Spinal cord (tissue), 10 donors: ENCODE data around the gene HIBADH. TPM values are rescaled to one million over a fixed set of nuclear protein-coding genes. Genes with fewer than 3 reads are reported as not detected.
A peak's percentile ranks its signal among the peaks of the same experiment; 100 is the strongest.

Experiments
- DNase-seq, 6 donors: peaks; one replicate each; pipeline versions ENCODE4 v3.0.0 to v3.0.0-alpha.2; 2013 to 2015; ENCODE audit warnings: low spot score in 6 of 6, low read depth in 4 of 6
- H3K27ac ChIP-seq: one replicate; pipeline ENCODE4 v1.5.1; 2013; ENCODE audit warnings: low read depth, low read length, control low read depth
- H3K27me3 ChIP-seq: one replicate; pipeline ENCODE4 v1.6.1; 2013; ENCODE audit warnings: low read length; ENCODE audit not compliant: control insufficient read depth, insufficient read depth
- H3K36me3 ChIP-seq: one replicate; pipeline ENCODE4 v1.6.1; 2013; ENCODE audit warnings: low read length; ENCODE audit not compliant: control insufficient read depth, insufficient read depth
- H3K4me1 ChIP-seq: one replicate; pipeline ENCODE4 v1.6.1; 2013; ENCODE audit warnings: low read length; ENCODE audit not compliant: control insufficient read depth, insufficient read depth
- H3K4me3 ChIP-seq: one replicate; pipeline ENCODE4 v1.5.1; 2013; ENCODE audit warnings: low read depth, low read length, control low read depth
- H3K9me3 ChIP-seq: one replicate; pipeline ENCODE4 v1.6.1; 2013; ENCODE audit warnings: low read length; ENCODE audit not compliant: control insufficient read depth, insufficient read depth
- WGBS: methylation state at CpG from one replicate; pipeline ENCODE4 v1.1.5; 2013; ENCODE audit warnings: missing lambda C conversion rate; ENCODE audit not compliant: insufficient coverage; 5-methylcytosine and 5-hydroxymethylcytosine counted together
- long read RNA-seq, 4 donors: transcript quantifications; one replicate each; lab custom pipeline, GENCODE V29; 2026
- polyA plus RNA-seq, 2 donors: library from polyadenylated mRNA; unstranded; fragments of 120-200 nt; gene quantifications; one replicate each; pipeline ENCODE4 v1.2.1, GENCODE V29; 2013; ENCODE audit not compliant: insufficient read length in 2 of 2
- total RNA-seq, 2 donors: library from RNA; depleted of rRNA in 1 of 2; stranded (reverse); fragments of 120-200 nt in 1 of 2; fragments of >200 nt in 1 of 2; gene quantifications; one replicate each; pipeline versions ENCODE4 v1.2.3 to v1.2.4, GENCODE V29; 2013 to 2014
- donor health status: healthy.

Gene HIBADH
- total RNA-seq (10 to 100 TPM; 31.4 to 52.7 TPM), polyA plus RNA-seq (10 to 100 TPM; 27.2 to 29.0 TPM)
- long read RNA-seq, donor 1, transcript HIBADH-201 (8 exons, 1,990 nt): major isoform, 14 of 25 reads
- long read RNA-seq, donor 1, partial matches to known transcripts: 11 of 25 reads
- long read RNA-seq, donor 1, other reads (novel, unspliced or antisense): 0 of 25 reads
- long read RNA-seq, donor 2, partial matches to known transcripts: 0 of 3 reads
- long read RNA-seq, donor 2, other reads (novel, unspliced or antisense): 0 of 3 reads
- long read RNA-seq, donor 3, transcript HIBADH-201 (8 exons, 1,990 nt): major isoform, 8 of 9 reads
- long read RNA-seq, donor 3, partial matches to known transcripts: 0 of 9 reads
- long read RNA-seq, donor 3, other reads (novel, unspliced or antisense): 0 of 9 reads
- long read RNA-seq, donor 4, transcript HIBADH-201 (8 exons, 1,990 nt): major isoform, 15 of 38 reads
- long read RNA-seq, donor 4, partial matches to known transcripts: 20 of 38 reads
- long read RNA-seq, donor 4, other reads (novel, unspliced or antisense): 0 of 38 reads

DNA sequence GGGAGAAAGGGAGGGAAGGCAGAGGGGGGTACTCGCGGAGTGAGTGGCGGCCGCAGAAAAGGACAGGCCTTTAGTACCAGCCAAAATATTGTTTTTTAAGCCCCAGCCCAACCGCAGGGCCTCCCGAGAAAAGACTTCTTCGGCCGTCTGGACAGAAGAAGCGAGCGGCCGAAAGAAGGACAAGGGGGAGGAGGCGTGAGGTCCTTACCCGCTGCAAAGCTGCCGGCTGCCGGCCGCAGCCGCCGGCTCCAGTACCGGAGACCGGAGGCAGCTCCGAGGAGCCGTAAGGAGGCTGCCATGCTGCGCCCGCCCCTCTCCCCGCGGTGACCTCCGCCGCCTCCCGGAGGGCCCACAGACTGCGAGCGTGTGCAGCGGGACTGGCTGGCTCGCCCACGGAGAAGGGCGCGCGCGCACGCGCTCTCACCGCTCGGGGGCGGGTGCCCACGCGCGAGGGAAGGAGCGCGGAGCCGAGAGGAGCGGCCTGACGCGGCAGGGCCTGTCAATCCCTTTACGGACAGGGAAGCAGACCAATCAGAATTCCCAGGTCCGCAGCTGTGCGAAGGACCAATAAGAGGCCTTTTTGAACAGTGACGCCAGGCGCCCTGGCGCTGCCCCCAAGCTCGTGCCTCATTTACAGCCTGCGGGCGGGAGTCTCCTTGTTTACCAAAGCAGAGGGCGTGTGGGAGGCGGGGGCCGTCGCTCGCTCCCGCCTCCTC is at the start of gene HIBADH:
HIBADH (minus strand) TSS at position 394 of the 716 bp plus-strand sequence; CDS start at position 299, 95 bp downstream.
- Histone ChIP-seq H3K27ac (peak within 1 kb of the TSS; percentile 94), H3K36me3 (peaks cover 2% of the 10 kb centered on the region), H3K4me1 (peaks cover 17% of the 10 kb centered on the region), H3K27me3 (no peaks in the 10 kb centered on the region), H3K4me3 (peak within 1 kb of the TSS; percentile 95), H3K9me3 (no peaks in the 10 kb centered on the region)
- DNase-seq: peak; percentile 95 to 100 (median 98)
- 0% methylated on average over 67 of the region's 67 CpGs for WGBS

DNA sequence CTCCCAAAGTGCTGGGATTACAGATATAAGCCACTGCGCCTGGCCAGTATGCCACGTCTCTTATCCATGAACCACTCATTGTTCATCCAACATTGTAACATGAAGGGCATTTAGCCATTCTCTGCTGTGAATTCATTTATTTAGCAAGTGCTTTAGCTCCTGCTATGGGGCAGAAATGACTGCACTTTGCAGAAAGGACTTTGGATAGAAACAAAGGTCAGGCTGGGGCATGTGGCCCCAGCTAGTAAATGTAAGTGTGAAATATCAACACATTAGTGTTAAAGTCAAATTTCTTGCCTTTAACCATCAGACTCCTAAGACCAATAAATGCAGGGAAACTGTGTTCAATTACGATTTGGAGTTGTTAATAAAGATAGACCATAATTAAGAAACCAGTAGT is 49.5 kb upstream of the HIBADH start:
- H3K36me3 ChIP-seq: no peaks in the 10 kb centered on the region
- no peaks in the 10 kb centered on the region for H3K27me3 ChIP-seq
- H3K4me3 ChIP-seq: no peak overlapping the region
- H3K4me1 ChIP-seq: no peaks in the 10 kb centered on the region
- H3K27ac ChIP-seq: no peak overlapping the region
- DNase-seq: no peak
- WGBS: no CpG with 5 or more reads among the region's 3 CpGs
- no peaks in the 10 kb centered on the region for H3K9me3 ChIP-seq

DNA sequence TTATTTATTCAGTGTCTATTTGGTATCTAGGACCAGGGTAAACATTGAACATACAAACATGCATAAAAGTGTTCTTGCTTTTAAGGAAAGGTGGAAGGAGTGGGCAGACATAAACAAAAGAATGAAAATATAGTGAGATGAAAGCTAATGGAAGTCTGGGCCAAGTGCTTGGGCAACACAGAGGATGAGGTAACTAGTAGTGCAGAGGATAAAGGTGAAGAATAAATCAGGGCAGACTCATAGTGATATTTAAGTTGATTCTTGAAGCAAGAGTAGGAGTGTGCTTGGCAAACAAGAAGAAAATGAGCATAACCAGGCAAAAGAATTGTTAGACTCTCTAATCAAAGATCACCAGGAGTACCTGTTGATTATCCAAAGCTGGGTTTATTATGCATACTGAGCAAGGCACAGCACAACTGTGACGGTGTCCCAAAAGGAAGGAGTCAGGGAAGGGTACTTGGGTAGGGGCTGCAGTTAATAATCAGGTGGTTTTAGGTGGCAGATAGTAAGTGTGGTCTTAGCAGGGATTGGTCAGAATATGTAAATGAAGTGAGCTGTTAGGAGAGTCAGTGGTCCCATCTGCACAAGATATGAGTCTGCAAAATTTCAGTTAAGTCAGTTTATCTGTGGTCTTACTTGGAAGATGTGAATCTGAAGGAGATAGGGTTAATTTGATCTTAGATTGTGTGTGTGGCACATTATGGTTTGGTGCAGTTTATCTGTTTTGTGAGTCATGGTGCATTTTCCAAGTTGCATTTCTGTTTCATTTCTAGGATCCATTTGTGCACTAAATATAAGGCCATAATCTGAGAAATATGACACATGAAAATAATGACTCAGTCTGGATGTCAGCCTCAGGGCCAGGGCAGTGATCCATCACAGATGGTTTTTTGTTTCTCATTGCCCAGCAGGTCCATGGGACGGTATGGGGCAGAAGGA is 46.7 kb upstream of the HIBADH start:
- WGBS: 88% methylated on average over 2 of the region's 2 CpGs
- DNase-seq: no peak
- Histone ChIP-seq H3K4me3 (no peak overlapping the region), H3K27ac (no peak overlapping the region), H3K36me3 (no peaks in the 10 kb centered on the region), H3K27me3 (no peaks in the 10 kb centered on the region), H3K4me1 (no peaks in the 10 kb centered on the region), H3K9me3 (no peaks in the 10 kb centered on the region)

DNA sequence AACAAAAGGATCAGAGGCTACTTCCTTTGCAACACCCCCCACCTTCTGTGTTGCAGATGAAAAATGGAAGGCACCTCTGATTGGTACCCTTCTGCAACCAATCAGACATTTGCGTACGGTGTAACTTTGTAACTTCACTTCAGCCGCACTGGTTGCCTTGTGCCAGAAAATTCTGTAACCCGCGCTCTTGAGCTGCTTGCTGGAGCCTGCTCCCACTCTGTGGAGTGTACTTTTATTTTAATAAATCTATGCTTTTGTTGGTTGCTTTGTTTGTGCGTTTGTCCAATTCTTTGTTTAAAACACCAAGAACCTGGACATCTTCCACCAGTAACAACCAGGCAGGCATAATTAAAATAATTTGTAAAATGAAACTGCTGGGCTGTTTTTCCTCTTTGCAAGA is 45.8 kb upstream of the HIBADH start:
- WGBS: no CpG with 5 or more reads among the region's 6 CpGs
- no peak overlapping the region for H3K4me3 ChIP-seq
- H3K27ac ChIP-seq: no peak overlapping the region
- DNase-seq: no peak
- H3K9me3 ChIP-seq: no peaks in the 10 kb centered on the region
- no peaks in the 10 kb centered on the region for H3K27me3 ChIP-seq
- H3K36me3 ChIP-seq: no peaks in the 10 kb centered on the region
- H3K4me1 ChIP-seq: no peaks in the 10 kb centered on the region

DNA sequence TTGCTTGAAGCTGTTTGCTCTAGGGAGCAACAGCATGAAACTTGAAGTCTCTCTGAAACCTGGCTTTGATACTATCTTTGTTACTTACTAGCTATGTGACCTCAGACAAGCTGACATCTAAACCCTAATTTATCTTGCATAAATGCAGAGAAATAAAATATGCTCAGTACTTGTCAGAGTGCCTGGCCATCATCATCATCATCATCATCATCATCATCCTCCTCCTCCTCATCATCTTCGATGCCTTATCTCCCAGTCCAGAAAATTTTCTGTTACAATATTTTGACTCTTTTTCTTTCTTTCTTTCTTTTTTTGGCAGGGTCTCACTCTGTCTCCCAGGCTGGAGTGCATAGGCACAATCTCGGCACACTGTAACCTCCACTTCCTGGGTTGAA is 42.5 kb upstream of the HIBADH start:
- Histone ChIP-seq H3K4me3 (no peak overlapping the region), H3K27me3 (no peaks in the 10 kb centered on the region), H3K36me3 (no peaks in the 10 kb centered on the region), H3K9me3 (no peaks in the 10 kb centered on the region), H3K4me1 (no peaks in the 10 kb centered on the region), H3K27ac (no peak overlapping the region)
- DNase-seq: no peak
- WGBS: 100% methylated on average over 1 of the region's 2 CpGs

DNA sequence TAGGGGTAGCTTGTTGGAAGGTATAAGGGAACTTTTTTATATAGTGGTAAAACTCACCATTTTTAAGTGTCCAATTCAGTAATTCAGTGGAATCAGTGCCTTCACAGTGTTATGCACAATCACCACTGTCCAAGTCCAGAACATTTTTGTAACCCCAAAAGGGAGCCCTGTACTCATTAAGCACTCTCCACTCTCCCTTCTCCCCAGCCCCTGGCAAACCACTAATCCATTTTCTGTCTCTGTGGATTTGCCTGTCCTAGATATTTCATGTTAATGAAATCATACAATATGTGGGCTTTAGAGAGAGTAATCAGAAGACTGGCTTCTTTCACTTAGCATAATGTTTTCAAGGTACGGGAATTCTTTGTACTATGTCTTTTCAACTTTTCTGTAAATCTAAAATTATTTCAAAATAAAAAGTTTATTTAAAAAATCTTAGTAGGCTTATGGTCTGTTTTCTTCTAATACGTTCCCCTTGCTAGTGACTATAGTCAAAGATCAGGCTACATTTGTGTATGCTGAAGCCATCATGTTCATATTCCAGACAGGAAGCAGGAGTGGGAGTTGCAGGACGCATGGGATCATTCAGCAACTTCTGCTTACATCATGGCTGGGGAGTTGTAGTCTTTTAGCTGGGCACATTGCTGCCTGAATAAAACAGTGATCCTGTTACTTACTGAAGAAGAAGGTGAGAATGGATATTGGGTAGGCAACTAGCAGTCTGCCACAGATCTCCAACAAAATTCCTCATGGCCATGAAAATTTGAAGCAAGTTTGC is 41.9 kb upstream of the HIBADH start:
- WGBS: 83% methylated on average over 2 of the region's 3 CpGs
- no peak for DNase-seq

DNA sequence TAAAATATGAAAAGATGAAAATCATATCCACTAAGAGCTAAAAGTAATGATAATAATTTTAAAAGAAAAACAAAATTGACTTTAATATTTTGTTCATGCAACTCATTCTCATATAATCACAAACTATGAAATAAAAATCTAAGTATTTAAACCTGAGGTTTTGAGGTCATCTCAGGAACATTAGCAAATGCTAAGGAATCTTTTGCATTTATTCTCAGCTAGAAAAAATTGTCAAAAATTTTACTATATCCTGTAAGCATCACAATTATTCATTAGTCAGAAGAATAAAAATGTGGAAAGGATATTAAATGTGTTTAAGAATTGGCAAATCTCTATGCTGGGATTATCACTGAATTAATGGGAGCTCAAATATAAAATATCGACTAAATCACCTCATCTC is 40.5 kb upstream of the HIBADH start:
- Histone ChIP-seq H3K9me3 (no peaks in the 10 kb centered on the region), H3K4me1 (no peaks in the 10 kb centered on the region), H3K4me3 (no peak overlapping the region), H3K27ac (no peak overlapping the region), H3K27me3 (no peaks in the 10 kb centered on the region), H3K36me3 (no peaks in the 10 kb centered on the region)
- WGBS: no CpG with 5 or more reads among the region's 1 CpG
- DNase-seq: no peak

More for the DNA sequence above, 41.9 kb upstream of the HIBADH start:
- Histone ChIP-seq H3K4me3 (no peak overlapping the region), H3K9me3 (no peaks in the 10 kb centered on the region), H3K27ac (no peak overlapping the region), H3K27me3 (no peaks in the 10 kb centered on the region), H3K36me3 (no peaks in the 10 kb centered on the region), H3K4me1 (no peaks in the 10 kb centered on the region)

DNA sequence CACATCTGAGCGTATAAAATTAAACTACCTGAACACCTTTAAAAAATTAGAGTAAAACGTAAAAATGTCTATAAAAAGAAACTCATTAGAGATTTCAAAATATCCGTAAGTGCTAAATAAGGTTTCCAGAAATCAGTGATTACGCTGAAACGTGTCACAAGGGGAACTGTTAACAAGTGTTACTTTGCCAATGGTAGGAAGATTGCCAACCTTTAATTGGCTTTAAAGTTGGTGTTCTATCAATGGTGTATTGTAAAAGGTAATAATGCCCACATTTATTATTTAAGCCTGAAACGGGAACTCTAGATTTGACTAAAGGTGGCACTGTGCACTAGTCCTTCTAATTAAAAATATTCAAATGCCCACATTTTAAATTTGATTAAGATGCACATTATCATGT is 37.8 kb upstream of the HIBADH start:
- no CpG with 5 or more reads among the region's 6 CpGs for WGBS
- Histone ChIP-seq H3K27ac (no peak overlapping the region), H3K36me3 (no peaks in the 10 kb centered on the region), H3K9me3 (no peaks in the 10 kb centered on the region), H3K4me3 (no peak overlapping the region), H3K27me3 (no peaks in the 10 kb centered on the region), H3K4me1 (no peaks in the 10 kb centered on the region)
- DNase-seq: peak in 2 of 6 donors; percentile 43 to 64
